ENCODE measurements around the gene FH. TPM values are rescaled to one million over a fixed set of nuclear protein-coding genes. Genes with fewer than 3 reads are reported as not detected.

FH gene
- polyA plus RNA-seq, 1 experiment, result 57.0 TPM

GRCh38 chr1:241470361-241470760 lies 49.2 kb downstream of the FH start:
- ChIA-PET POLR2A (no interaction called here), CTCF (interaction anchor here (1.2 kb wide), 1 partner anchor 29 kb away, joined by 3 read pairs; no protein-coding TSS in a partner anchor)
- H3K27me3 ChIP-seq (ENCODE audit: control insufficient read depth, insufficient read depth, low read length), result no peaks in the 10 kb centered on the region
- no peak for DNase-seq (ENCODE audit: low read depth)
- no peaks in the 10 kb centered on the region for H3K36me3 ChIP-seq (ENCODE audit: control insufficient read depth, insufficient read depth, low read length)
- TF ChIP-seq CTCF (IDR thresholded peaks at IDR 0.05; ENCODE audit: insufficient read depth, low read depth, low read length), result no peak
- H3K4me3 ChIP-seq (ENCODE audit: low read depth, low read length), result no peak overlapping the region

GRCh38 chr1:241465673-241466072 lies 53.9 kb downstream of the FH start:
- POLR2A ChIA-PET, result no interaction called here
- Histone ChIP-seq H3K36me3 (ENCODE audit: control insufficient read depth, insufficient read depth, low read length) (no peaks in the 10 kb centered on the region), H3K27me3 (ENCODE audit: control insufficient read depth, insufficient read depth, low read length) (no peaks in the 10 kb centered on the region), H3K4me3 (ENCODE audit: low read depth, low read length) (no peak overlapping the region)
- CTCF ChIA-PET, result no interaction called here
- TF ChIP-seq CTCF (IDR thresholded peaks at IDR 0.05; ENCODE audit: insufficient read depth, low read depth, low read length), result no peak
- no peak for DNase-seq (ENCODE audit: low read depth)

GRCh38 chr1:241464985-241465384 lies 54.6 kb downstream of the FH start:
- Histone ChIP-seq H3K4me3 (ENCODE audit: low read depth, low read length) (no peak overlapping the region), H3K27me3 (ENCODE audit: control insufficient read depth, insufficient read depth, low read length) (no peaks in the 10 kb centered on the region), H3K36me3 (ENCODE audit: control insufficient read depth, insufficient read depth, low read length) (no peaks in the 10 kb centered on the region)
- DNase-seq (ENCODE audit: low read depth), result no peak
- TF ChIP-seq CTCF (IDR thresholded peaks at IDR 0.05; ENCODE audit: insufficient read depth, low read depth, low read length), result no peak
- ChIA-PET CTCF (interaction anchor here (1.6 kb wide), 1 partner anchor 8 kb away, joined by 4 read pairs; no protein-coding TSS in a partner anchor), POLR2A (no interaction called here)

- no peak for TF ChIP-seq CTCF (IDR thresholded peaks at IDR 0.05; ENCODE audit: insufficient read depth, low read depth, low read length)
- DNase-seq (ENCODE audit: low read depth), result no peak
- ChIA-PET POLR2A (no interaction called here), CTCF (no interaction called here)
- no peaks in the 10 kb centered on the region for H3K36me3 ChIP-seq (ENCODE audit: control insufficient read depth, insufficient read depth, low read length)
- H3K27me3 ChIP-seq (ENCODE audit: control insufficient read depth, insufficient read depth, low read length), result no peaks in the 10 kb centered on the region
- H3K4me3 ChIP-seq (ENCODE audit: low read depth, low read length), result no peak overlapping the region
Observed at GRCh38 chr1:241462391-241462790, 57.2 kb downstream of the FH start.

GRCh38 chr1:241460098-241460873 lies 59.3 kb downstream of the FH start:
- CTCF ChIA-PET, result interaction anchor here (1.0 kb wide), 1 partner anchor 12 kb away, joined by 3 read pairs; no protein-coding TSS in a partner anchor
- POLR2A ChIA-PET, result no interaction called here
- no peak for TF ChIP-seq CTCF (IDR thresholded peaks at IDR 0.05; ENCODE audit: insufficient read depth, low read depth, low read length)
- no peak for DNase-seq (ENCODE audit: low read depth)
- H3K4me3 ChIP-seq (ENCODE audit: low read depth, low read length), result no peak overlapping the region
- no peaks in the 10 kb centered on the region for H3K27me3 ChIP-seq (ENCODE audit: control insufficient read depth, insufficient read depth, low read length)
- no peaks in the 10 kb centered on the region for H3K36me3 ChIP-seq (ENCODE audit: control insufficient read depth, insufficient read depth, low read length)

Data from BJ (cell line).